GM21515 (cell line): Measurements from ENCODE around the gene ERBB4.
"Not testable (repeated sequence)": the region's sequence is repeated elsewhere in the genome, so short reads cannot be mapped to it uniquely, and the experiment has no call there.

ENCODE experiments used
- ATAC-seq: cut with Tn5 transposase; IDR thresholded peaks from one replicate; pipeline ENCODE4 v1.9.1; 2021; ENCODE audit not compliant: unreplicated experiment

ERBB4 gene

DNA sequence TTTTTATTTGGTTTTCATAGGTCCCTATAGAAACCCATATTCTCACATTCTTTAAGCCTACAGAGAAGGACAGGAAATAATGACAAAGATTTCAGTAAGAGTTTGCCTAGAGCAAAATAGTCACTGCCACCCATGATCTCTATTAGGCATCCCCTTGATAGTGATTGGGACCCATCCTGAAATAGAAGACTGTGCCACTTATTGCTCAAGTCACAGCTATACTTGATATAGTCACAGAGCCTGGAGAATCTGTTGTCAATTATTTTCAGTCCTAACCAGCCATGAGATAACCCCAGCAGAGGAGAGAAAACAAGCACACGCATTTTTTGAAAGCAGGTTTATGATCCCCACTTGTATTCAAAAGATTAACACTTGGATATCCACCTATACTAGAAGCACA is 8.2 kb downstream of the ERBB4 start:
- ATAC-seq = no peak

DNA sequence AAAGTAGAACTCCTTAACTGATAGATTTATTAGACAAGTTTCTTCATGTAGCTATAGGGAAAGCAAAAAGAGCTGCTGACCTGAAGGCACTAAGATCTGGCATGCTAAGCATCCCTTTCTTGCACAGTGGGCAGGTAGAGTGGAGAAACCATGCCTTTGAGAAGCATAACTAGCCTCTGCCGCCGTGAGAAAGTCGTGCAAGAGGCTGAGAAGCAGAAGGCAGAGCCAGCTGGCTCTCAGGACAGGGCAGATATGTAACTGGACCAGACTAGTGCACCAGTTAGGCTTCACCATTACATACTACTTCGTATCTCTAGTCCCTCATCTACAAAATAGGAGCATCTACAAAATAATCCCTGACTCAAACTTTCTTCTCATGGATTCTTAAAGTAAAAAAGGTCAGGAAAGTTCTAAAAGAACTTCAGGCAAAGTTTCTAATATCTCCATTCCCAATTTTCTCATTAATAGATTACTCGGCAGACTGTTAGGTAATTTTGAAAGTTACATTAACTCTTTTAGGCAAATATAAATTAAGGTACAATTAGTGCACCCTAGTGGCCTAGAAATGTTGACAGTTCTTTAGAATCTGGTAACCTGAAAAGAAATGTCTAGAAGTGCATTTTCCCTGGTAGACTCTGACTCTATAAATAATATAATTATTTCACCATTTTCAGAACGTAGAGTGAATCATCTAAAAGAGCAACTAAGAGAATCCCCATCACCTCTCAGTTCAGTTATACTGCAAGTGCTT is 10.3 kb downstream of the ERBB4 start:
- ATAC-seq = no peak

DNA sequence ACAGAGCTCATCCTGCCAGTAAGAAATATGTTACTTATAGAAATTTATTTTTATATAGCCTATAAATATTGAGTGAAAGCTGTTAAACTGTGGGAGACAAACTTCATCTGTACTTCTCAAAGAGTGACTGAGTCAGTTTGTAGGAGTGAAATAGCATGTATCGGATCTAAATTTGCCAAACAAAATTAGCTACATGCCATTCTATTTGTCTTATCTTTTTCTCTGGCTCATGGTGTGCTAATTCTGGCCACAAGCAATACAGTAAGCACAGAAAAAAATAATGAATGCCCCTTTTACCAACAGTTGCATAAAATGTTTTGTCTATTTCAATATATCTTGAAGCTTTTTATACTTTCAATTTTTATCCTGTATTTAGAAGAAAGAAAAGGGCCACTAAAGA is 12.5 kb downstream of the ERBB4 start:
- no peak for ATAC-seq

DNA sequence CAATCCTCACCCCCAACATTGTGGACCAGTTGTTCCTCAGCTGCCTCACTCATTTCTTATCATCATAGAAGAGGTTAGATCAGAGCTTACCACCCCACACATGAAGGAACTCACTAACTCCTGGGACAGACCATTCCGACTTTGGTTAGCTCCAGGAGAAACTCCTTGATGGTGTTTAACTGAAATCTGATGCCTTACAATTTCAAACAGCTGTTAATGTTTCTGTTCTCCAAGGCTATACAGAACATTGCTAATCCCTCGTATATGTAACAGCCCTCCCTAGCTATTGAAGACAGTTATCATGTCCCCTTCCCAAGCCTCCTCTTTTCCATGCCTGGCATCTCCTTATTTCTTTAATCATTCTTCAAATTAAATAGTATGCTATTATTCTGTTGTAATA is 14.8 kb downstream of the ERBB4 start:
- no peak for ATAC-seq

DNA sequence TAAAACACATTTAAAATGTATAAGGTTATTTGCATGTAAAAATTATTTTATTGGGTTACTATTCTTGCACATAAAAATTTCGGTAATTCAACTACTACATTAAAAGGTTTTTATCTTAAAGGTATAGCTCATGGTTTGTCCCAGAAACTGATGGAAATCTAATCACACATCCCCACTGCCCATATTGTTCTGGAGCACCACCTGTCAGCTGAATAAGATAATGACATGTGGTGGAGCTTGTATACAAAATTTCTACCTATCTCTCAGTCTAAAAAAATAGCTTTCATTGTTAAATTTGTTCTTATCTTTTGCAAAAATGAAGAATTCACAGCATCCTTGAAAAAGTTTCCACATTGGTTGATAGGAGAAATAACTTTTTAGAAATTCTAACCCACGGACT is 18.3 kb downstream of the ERBB4 start:
- no peak for ATAC-seq

DNA sequence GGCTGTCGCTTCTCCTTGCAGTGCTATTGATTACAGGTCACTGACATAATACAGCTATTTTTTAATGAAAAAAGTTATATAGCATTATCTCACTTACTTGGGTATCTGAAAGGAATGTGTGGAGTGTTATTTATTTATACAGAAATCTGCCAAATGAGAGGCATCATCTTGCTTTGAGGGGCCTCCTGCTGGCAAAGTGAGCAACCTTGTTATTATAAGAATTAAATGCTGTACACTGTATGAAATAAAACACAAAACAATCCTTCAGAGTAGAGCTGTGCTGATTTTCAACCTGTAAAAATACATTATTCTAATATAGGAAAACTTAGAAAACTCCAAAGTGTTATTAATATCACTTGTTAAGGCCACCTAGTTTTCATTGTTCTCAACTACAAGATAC is 20.9 kb downstream of the ERBB4 start:
- no peak for ATAC-seq

DNA sequence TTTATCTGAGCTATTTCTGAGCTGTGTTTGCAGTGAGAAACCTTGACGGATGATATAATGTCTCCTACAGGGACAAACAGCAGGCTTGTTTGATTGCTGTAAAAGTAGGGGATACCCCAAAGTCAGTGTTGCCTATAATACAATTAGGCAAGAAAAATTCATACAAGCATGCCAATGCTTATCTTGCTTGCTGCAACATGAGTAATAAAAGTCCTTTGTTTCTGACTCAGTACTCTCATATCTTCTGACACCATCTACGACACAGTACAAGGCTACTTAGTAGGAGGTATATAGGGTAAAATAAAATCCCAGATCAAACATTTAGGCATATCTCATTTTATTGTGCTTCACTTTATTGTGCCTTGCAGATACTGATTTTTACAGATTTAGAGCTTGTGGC is 33.0 kb downstream of the ERBB4 start:
- no peak for ATAC-seq

DNA sequence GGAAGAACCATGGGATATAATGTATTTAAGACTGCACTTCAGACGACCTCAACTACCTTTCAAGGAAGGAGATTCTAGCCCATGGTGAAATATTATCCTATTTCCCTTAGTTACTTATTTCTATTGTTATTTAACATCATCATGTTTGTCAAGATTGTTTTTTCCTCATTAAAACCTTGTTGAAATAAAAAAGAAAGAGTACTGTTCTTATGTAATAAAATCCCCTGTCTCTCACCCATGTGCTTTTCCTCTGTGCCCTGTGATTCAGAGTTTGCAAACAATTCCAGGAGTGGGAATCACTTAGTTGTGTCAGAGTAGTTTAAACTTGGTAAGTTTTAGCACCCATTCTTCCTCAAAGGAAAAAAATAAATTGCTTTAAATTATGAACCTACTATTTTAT is 43.6 kb downstream of the ERBB4 start:
- no peak for ATAC-seq

DNA sequence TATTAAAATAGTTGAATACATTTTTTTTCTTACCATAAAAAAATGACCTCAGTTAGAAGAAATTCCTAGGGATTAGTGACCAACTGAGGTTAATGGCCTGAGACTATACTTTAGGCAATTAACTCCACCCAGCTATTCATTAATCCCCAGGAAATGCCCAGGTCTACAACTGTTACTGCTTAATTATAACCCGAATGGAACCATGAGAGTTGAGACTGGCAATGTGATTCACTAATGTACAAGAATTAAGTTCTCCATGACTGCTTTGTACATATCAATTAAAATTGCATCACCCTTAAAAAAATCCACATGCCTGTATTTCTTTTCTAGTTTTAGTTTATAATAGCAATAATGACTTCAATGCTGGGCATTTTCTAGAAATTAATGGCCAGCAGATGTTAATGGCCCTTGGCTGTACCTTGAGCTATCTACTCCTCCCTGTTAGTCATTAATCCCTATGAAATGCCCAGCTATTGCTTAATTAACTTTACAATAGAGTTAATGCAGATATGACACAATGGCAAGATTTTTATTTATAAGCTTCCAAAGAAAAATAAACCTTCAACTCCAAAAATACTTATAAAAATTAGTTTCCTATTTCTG is 44.1 kb downstream of the ERBB4 start:
- ATAC-seq = no peak

DNA sequence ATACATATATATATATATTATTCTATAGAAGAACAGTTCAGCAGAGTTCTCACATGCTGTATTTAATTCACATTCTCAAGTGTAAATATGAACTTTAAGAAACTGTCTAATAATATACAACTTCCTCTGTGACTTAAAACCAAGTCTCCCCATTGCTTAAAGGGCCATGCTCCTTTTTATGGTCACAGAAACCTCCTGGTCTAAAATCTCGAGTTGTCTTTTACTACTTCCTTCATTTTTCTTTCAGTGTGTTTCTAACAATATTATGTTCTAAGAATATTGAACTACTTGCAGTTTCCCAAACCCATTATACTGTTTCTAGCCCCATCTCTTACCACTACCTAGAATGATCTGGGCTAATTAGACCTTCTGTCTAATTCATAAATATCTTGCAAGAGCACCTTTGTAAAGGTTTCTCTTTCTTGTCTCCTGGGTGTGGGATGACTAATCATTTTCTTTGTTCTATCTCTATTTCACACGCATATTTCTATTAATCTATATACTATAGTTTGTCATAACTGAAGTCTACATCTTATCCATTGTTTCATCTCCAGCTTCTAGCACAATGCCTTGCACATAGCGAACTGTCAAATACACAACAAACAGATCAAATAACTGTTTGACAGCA is 48.8 kb downstream of the ERBB4 start:
- peak; percentile 65 for ATAC-seq

DNA sequence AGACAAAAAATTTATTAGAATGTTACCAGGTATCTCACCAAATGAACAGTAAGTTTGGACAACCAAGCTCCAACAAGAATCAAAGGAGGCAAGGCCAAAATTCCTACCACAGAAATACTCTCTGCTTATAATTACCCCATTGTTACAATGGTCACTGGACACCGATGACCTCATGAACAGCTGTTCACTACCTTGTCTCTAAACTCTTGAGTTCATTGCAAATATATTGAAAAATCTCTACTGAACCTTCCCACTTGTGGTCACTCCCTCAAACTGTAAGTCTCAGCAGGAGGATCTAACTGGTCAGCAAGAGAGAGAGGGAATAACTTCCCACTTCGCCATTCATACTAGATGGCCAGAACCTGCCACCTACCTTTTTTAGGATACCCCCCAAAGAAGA is 50.0 kb downstream of the ERBB4 start:
- no peak for ATAC-seq

DNA sequence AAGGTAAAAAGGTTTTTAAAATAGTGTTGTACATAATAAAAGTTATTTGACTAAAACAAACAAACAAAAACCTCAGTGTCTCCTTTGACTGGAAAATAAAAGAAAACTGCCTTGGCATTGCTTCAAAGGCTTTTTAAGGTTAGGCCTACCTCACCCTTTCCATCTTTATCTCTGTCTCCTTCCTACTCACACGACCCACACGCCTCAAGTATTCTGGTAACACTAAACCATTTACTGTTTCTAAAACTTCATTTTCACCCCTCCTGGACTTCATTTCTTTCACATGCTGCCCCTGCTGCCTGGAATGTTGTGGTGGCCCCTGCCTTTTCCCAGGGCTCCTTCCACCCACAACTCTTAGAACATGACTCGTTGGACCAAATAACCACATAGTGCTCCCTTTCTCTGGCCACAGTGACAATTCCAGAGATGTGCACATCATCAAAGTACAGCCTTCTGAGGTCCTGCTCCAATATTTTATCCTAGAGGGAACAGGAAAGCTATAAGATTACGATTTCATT is 54.0 kb downstream of the ERBB4 start:
- no peak for ATAC-seq

DNA sequence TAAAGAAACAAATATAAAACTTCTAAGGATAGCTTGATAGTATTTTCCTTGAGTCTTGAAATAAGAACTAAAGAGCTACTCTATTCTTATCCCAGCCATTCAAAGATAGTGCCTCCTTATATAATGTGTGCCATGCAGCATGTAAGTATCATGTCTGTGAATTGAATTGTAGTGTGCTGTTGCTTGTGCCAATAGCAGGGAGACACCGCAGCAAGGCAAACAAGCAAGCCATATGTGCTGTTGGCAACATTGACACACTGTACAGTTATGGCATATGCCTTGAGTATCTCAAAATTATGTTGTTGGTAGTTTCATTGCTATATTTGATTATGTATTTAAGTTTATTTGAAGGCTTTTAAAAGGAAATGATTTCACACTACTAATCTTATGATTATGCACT is 58.2 kb downstream of the ERBB4 start:
- ATAC-seq = no peak

DNA sequence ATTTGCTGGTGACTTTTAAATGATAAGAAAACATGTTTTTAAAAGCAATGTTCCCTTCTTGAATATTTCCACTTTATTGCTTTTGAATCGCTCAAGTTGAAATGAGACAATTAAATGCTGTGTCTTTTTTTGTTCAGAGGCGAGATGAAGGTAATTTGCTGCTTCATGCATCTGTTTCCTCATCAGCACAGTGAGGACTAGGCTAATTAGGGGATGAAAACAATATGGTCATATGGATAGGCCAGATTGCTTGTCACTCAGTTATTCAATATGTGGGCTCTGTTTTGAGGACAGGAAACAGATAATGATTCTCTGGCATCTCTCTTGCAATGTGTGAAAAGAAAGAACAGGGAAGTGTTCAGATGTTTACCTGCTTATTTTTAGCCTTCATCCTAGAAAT is 61.0 kb downstream of the ERBB4 start:
- no peak for ATAC-seq

DNA sequence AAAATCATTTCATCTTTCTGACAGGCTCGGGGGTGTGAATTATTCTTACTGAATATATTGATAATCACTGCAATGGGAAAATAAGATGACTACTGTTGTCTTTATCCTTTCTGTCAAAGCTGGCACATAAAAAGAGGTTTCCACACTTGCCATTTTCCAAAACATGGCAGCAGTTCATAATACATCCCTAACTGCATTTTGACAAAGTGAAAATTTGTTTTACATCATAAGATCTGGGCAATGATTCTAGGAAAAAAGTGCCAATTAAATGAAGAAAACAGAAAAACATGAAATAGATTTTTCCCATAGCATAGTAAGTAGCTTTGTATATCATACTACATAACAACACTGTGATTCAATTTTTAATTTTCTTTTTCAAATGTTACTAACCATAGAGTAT is 65.4 kb downstream of the ERBB4 start:
- no peak for ATAC-seq

DNA sequence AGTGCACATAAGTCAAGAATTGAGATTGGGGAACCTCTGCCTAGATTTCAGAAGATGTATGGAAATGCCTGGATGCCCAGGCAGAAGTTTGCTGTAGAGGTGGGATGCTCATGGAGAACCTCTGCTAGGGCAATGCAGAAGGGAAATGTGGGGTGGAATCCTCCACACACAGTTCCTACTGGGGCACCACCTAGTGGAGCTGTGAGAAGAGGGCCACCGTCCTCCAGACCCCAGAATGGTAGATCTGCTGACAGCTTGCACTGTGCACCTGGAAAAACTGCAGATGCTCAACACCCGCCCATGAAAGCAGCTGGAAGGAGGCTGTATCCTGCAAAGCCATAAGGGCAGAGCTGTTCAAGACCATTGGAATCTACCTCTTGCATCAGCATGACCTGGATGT is 71.1 kb downstream of the ERBB4 start:
- ATAC-seq = not testable (repeated sequence)

DNA sequence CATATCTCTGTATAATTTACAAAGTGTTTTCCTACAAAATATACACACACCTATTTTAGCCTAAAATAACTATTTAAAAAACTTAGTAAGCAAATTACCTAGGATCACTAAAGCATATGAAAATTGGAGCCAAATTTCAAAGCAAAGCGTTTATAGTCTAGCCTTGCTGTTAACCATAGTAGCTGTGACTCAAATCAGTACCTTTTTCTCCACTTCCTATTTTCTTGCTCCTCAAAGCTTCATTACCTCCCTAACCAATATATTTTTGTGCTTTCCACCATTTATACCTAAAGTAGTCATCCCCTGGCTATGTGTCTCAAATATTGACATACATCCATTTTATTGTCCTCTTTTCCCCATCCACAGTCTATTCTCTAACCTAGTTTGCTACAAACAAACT is 73.1 kb downstream of the ERBB4 start:
- ATAC-seq = no peak

DNA sequence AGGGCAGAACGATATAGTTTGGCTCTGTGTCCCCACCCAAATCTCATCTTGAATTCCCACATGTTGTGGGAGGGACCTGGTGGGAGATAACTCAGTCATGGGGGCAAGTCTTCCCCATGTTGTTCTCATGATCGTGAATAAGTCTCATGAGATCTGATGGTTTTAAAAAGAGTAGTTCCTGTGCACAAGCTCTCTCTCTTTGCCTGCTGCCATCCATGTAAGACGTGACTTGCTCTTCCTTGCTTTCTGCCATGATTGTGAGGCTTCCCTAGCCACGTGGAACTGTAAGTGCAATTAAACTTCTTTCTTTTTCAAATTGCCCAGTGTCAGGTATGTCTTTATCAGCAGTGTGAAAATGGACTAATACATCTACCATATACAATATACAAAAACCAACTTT is 76.9 kb downstream of the ERBB4 start:
- ATAC-seq = not testable (repeated sequence)

DNA sequence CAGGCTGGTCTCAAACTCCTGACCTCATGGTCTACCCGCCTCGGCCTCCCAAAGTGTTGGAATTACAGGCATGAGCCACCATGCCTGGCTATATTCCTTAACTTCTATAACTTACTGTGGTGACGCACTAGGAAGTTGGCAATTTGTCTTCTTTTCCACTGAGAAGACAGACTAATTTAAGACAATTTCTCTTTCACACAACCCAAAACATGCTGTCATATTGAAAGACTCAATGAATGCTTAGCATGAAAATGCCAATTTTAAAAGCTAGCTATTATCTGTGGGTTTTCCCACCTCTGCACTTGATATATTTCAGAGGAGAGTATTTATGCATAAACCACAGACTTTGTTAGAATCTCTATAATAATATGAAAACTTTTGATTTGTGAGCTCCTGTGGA is 84.5 kb downstream of the ERBB4 start:
- ATAC-seq = no peak

DNA sequence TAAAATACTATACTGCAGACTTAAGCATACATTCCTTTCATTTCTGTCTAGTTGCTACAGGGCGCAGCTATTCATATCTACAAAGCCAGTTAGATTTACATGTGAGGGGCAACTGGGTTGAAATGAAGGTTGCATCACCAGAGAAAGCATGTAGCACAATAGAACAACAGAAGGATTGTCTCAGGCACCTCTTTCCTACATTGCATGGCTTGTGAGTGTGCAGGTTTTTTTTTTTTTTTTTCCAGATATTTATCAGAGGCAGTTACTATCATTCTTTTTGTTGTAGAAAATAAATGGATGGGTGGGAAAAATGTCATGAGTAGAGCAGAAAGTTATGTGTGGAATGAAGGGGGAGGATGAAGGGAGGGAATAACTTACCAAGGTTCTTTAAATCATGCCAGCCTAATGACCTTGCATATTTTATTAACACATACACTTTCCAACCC is 86.8 kb downstream of the ERBB4 start:
- ATAC-seq = no peak

DNA sequence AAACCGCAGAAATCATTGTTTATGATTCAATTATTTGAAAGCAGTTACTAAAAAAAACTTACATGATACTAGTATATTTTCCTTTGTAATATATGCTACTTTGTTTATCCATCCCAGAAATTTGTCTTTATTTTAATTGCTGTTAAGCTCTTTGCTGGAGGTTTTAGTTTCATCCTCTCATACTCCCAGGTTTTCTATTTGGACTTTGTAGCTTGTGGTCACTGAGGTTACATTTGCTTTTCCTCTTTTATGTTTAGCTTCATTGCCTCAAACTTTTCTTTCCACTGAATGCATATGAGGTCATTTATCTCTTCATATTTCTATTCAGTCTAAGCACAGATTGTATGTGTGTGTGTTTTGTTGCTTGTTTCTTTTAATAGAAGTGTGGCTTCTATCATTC is 89.9 kb downstream of the ERBB4 start:
- no peak for ATAC-seq

DNA sequence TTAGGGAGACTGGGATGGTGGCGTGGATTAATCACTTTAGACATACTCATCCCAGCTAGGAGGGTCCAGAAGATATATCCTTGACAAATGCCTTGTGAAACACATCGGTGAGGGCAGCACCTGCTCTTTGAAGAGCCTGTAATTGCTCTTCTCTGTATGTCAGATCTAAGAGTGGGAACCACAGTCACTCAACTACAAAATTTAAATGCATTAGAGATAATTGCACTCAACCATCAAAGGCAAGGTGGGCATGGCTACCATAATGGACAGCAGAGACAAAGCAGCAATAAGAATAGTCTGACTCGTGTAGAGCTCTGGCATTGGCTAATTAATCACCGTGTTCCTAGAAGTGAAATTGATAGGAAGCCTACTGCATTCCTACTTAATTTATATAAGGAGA is 96.8 kb downstream of the ERBB4 start:
- no peak for ATAC-seq
